SIG-M5 treated with dmso at 0.1 percent for 504 hours (cell line): ENCODE measurements around the gene MLN.

Source experiments
- DNase-seq: peaks from one replicate; lab custom pipeline; 2025; ENCODE audit not compliant: unreplicated experiment; lab: John Stamatoyannopoulos, UW

The MLN gene

DNA sequence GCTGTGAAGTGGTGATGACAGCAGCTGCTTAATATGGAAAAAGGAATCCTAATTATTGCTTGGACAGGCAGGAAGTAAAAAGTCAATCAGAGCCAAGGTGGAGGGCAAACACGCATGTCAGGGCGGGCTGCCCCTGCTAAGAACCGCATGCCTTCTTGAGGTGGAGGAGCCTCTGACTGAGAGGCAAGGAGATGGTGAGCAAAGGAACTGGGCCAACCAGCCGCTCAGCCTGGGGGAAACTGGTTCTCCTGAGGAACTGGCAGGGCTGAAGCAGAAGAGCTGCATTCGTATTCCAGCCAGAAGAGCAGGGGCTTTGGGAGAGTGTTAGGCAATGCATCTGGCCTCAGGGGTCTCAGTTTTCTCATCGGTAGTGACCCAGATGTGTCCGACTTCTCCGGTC, 13.1 kb upstream of the MLN start:
- DNase-seq: no peak

- peak; percentile 30 for DNase-seq
Measured at GRCh38 chr6:33815854-33816253, 12.1 kb upstream of the MLN start.

DNA sequence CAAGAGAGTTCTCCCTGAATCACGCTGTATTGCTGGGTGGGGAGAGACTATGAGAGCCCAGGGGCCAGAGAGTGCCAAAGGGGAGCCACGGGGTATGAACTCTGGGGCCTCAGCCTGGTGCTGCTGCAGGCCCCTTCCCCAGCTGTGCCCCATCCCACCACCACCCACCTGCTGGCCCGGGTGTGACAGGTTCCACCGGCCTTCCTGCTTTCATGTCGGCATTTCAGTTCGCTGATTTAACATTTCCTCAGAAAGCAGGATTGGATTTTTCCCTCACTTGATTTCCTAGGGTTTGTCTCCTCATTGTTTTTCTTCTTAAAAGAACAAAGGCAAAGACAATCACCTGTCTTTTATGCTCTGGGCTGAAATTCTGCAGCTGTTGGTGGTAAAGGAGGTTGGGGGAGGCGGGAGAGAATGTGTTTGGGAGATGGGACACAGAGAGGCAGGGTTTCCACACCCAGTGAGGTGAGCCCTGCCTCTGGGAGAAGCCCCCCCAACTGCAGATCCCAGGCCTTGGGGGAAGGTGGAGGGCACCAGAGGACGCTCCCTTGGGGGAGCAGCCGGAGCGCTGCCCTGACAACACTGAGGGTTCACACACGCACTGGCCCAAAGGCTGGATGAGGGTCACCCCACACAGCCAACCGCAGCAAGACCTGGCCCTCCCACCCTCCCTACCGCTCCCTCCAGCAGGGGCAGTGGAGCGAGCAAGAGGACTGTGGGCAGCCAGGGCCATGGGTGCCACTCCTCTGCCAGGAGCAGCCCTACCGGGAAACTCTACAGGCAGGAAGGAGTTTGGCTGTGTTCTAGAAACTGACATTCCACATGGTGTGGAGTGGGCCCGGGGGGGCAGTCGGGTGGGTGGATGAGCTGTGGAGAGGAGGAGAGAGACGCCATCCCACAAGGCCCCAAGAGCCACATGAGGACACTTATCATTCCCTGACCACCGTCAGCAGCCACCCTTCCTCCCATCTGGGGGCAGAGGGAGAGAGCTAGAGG, 10.5 kb upstream of the MLN start:
- no peak for DNase-seq

GRCh38 chr6:33813246-33813904, 9.6 kb upstream of the MLN start:
- no peak for DNase-seq

- peak; percentile 30 for DNase-seq
Measured at GRCh38 chr6:33812669-33813068, 8.9 kb upstream of the MLN start.

- DNase-seq: no peak
Measured at GRCh38 chr6:33809594-33809993, 5.8 kb upstream of the MLN start.

- no peak for DNase-seq
Measured at GRCh38 chr6:33808641-33809180, 4.9 kb upstream of the MLN start.

- DNase-seq: no peak
Measured at GRCh38 chr6:33807606-33808005, 3.8 kb upstream of the MLN start.

DNA sequence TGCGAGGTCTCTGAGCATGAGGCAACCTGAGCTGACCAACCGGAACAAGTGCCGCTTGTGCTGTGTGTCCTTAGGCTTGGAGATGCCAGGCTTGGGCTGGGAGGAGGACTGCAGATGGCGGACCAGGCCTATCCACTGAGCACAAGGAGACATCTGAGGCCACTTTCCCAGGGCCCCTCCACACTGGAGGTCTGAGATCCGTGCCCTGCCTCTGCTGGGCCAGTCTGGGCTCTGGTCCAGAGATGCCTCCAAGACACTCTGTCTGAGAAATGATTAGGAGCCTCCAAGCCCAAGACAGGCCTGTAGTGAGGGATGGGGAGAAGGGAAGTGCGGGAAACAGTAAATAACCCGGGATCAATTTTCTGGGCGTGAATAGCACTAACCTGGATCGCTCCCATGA, 3.0 kb upstream of the MLN start:
- no peak for DNase-seq

DNA sequence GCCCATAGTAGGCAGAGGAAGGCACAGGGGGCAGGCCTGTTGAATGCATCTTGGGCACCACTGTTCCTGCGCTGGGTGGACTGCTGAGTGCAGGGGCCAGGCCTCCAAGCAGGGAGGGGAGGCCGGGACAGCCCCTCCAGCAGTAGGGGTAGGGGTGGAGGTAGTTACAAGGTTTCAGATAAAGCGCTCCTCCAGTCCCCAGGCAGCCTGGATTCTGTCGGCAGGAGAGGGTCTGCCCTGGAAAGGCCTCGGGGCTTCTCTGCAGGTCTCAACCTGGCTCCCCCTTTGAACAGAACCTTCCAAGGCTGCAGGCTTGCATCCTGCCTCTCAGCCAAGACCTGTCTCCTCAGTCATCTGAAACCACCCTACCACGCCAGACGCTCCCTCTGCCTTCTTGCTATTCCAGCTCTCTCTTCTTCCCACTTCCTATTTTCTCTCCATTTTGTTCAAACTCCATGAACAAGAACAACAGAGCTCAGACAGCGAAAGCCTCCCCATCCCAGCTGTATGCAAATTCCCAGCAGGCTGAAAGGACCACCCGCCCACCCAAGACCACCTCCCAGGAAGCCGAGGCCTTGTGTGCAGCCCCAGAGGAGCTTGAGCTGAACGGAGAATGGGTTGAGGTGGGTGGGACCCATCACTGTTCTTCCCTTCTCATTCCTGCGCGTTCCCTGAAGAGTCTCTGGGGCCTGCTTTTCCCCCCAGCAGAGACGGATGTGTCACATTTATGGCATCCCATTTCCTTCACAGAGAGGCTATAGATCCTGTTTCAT, 1.4 kb downstream of the MLN start:
- DNase-seq: no peak

DNA sequence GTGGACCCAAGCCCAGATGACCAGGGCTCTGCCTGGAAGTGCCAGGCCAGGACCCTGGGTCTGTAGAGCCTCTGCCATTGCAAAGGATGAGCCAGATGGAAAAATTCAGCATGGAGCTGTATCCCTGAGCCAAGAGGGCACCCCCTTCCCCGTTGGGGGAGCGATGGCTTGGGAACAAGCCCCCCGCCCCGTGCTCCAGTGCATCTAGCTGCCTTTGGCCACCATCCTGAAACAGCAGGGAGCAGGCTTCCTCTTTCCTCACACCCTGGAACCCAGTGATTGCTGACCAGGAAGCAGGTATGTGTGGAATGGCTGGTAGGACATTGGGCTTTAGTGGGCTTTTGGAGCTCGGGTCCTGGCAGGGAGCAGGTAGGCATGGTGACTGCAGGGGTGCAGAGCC, 2.2 kb downstream of the MLN start:
- DNase-seq: no peak

- DNase-seq: no peak
Measured at GRCh38 chr6:33800248-33800969, 3.4 kb downstream of the MLN start.

- no peak for DNase-seq
Measured at GRCh38 chr6:33799454-33800113, 4.2 kb downstream of the MLN start.

DNA sequence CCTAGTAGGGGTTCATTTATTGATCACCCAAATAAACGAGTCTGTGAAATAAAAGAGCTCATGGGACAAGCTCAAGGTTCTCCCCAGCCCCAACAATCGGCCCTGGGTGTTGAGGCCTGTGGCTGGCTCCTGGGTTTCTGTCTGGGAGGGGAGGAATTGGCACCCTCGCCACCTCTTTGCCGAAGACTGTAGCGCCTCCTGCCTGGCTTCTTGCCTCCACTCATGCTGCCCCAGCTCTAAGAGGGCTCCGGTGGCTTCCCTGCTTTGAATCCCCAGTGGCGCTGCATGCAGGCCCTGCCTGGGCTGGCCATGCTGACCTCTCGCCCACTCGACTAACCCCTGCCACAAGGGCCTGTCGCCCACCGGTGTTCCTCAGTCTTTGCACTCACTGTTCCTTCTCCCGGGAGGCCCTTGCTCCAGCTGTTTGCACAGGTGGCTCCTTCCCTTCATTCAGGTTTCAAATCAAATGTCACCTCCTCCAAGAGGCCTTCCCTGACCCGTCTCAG, 5.4 kb downstream of the MLN start:
- DNase-seq: no peak

DNA sequence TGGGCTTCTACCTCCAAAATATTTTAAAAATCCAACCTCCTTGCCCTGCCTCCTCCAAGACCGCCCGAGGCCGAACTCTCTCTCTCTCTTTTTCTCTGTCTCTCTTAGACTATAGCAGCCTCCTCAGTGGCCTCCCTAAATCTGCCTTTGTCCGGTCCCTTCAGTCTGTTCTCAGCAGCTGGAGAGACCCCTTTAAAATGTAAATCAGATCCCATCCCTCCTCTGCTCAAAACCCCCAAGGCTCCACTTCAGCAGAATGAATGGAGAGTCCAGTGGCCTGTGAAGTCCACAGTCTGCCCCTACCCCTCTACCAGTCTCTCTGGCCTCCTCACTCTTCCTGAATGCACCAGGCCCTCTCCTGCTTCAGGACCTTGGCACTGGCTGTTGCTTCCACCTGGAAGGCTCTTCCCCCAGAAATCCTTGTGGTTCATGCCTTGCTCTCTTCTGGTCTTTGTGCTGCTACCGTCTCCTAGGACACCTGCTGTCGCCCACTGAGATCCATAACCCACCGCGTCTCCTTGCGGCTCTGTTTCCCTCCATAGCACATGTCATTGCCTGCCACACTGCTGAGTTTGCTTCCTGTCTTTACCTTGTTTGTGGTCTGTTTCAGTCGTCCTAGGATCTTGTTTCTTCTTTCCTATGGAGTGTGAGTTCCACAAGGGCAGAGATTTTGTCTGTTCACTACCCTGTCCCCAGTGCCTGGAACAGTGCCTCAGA, 6.0 kb downstream of the MLN start:
- no peak for DNase-seq

DNA sequence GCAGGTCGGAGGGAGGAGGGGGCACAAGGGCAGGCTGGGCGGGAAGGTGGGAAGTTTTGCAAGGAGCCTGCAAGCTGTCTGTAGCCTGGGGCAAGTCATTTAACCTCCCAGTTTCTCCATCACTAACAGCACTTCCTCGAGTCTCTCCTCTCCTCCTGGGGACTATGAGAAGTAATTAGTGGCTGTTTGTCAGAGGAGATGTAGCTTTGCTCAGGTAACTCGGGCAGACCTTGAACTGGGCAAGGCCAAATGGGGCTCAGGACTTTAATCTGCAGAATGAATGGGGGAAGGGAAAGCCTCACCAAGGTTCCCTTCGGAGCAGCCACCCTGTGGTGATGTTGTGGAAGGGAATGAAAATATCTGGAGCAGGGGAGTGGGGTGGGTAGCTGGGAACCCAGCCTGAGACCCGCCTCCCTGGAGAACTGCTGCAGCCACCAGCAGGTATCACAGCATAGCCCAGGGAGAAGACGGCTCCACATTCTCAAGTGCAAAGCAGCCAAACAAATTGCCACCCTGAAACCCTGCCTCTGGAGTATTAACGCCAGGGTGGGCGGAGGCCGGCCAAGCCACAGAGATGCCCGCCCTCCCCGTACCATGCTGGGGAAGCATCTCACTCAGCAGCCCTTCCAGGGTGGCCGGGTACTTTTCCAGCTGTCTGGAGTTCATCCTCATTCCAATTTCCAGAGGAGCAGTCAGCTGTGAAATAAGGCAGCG, 8.7 kb downstream of the MLN start:
- DNase-seq: peak; percentile 16

- DNase-seq: no peak
Measured at GRCh38 chr6:33792981-33793380, 10.8 kb downstream of the MLN start.

GRCh38 chr6:33791620-33792019, 12.2 kb downstream of the MLN start:
- DNase-seq: no peak

DNA sequence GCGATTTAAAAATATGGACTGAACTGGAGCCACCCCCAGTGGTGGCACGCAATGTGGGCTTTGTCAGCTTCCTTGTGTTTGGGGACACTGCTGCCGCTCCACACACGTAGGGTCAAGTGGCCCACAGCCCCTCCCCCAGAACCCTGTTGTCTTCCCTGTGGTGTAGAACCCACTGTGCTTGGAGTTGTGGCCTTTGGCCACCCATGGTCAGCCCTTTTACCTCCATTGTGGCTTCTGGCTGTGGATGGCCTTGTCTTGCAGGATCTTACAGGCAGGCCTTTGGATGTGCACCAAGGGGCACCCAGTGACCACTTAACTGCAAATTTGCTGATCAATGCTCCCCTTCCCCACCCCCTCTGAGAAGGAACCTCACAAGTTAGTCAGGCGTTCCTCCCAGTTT, 12.9 kb downstream of the MLN start:
- no peak for DNase-seq
